ENCODE measurements around the gene DSE.

Gene DSE

GRCh38 chr6:116447052-116447451 lies 76.3 kb downstream of the DSE start:
- Histone ChIP-seq H3K4me3 (ENCODE audit: low read depth, low read length) (no peak overlapping the region), H3K9me3 (ENCODE audit: control insufficient read depth, insufficient read depth, low read depth, low read length) (no peaks in the 10 kb centered on the region), H3K36me3 (ENCODE audit: control insufficient read depth, insufficient read depth, low read length) (no peaks in the 10 kb centered on the region), H3K9ac (ENCODE audit: low read length) (no peak overlapping the region), H3K4me1 (ENCODE audit: control insufficient read depth, insufficient read depth, low read length) (no peaks in the 10 kb centered on the region), H3K27me3 (ENCODE audit: control insufficient read depth, insufficient read depth, low read length) (no peaks in the 10 kb centered on the region), H3K27ac (ENCODE audit: low read depth, low read length) (no peak overlapping the region)

DNA sequence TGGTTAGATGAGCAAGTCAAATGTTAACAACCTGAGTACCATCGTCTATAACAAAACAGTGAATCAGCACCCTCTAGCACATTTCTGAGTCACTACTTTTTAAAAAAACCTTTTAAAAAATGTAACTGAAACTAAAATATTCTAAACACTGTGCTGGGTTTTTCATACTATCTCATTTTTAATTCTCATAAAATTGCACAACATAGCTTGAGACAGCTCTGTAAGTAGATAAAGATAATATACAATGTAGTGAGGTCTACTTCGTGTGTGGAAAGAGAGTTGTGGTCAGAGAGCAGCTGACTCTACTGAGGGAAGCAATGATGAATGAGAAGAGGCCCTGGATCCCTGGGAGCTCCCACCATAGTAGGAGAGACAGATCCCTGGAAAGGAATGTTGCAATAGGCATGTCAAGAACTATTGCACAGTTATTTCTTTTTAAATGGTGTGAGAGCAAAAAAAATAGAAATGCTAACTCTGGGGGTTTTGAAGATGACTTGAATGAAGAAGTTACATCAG lies 76.8 kb downstream of the DSE start:
- Histone ChIP-seq H3K4me1 (ENCODE audit: control insufficient read depth, insufficient read depth, low read length) (no peaks in the 10 kb centered on the region), H3K27ac (ENCODE audit: low read depth, low read length) (no peak overlapping the region), H3K4me3 (ENCODE audit: low read depth, low read length) (no peak overlapping the region), H3K9ac (ENCODE audit: low read length) (no peak overlapping the region), H3K36me3 (ENCODE audit: control insufficient read depth, insufficient read depth, low read length) (no peaks in the 10 kb centered on the region), H3K9me3 (ENCODE audit: control insufficient read depth, insufficient read depth, low read depth, low read length) (no peaks in the 10 kb centered on the region), H3K27me3 (ENCODE audit: control insufficient read depth, insufficient read depth, low read length) (no peaks in the 10 kb centered on the region)

- Histone ChIP-seq H3K27me3 (ENCODE audit: control insufficient read depth, insufficient read depth, low read length) (no peaks in the 10 kb centered on the region), H3K27ac (ENCODE audit: low read depth, low read length) (no peak overlapping the region), H3K36me3 (ENCODE audit: control insufficient read depth, insufficient read depth, low read length) (no peaks in the 10 kb centered on the region), H3K9me3 (ENCODE audit: control insufficient read depth, insufficient read depth, low read depth, low read length) (no peaks in the 10 kb centered on the region), H3K4me3 (ENCODE audit: low read depth, low read length) (no peak overlapping the region), H3K9ac (ENCODE audit: low read length) (no peak overlapping the region), H3K4me1 (ENCODE audit: control insufficient read depth, insufficient read depth, low read length) (no peaks in the 10 kb centered on the region)
Measured at GRCh38 chr6:116449565-116449964, 78.8 kb downstream of the DSE start.

- Histone ChIP-seq H3K4me1 (ENCODE audit: control insufficient read depth, insufficient read depth, low read length) (no peaks in the 10 kb centered on the region), H3K27ac (ENCODE audit: low read depth, low read length) (no peak overlapping the region), H3K9ac (ENCODE audit: low read length) (no peak overlapping the region), H3K4me3 (ENCODE audit: low read depth, low read length) (no peak overlapping the region), H3K9me3 (ENCODE audit: control insufficient read depth, insufficient read depth, low read depth, low read length) (no peaks in the 10 kb centered on the region), H3K27me3 (ENCODE audit: control insufficient read depth, insufficient read depth, low read length) (no peaks in the 10 kb centered on the region), H3K36me3 (ENCODE audit: control insufficient read depth, insufficient read depth, low read length) (no peaks in the 10 kb centered on the region)
Measured at GRCh38 chr6:116450185-116450710, 79.5 kb downstream of the DSE start.

- no peak overlapping the region for H3K27ac ChIP-seq (ENCODE audit: low read depth, low read length)
- no peaks in the 10 kb centered on the region for H3K27me3 ChIP-seq (ENCODE audit: control insufficient read depth, insufficient read depth, low read length)
- H3K36me3 ChIP-seq (ENCODE audit: control insufficient read depth, insufficient read depth, low read length), result no peaks in the 10 kb centered on the region
- H3K4me3 ChIP-seq (ENCODE audit: low read depth, low read length), result no peak overlapping the region
- H3K9me3 ChIP-seq (ENCODE audit: control insufficient read depth, insufficient read depth, low read depth, low read length), result no peaks in the 10 kb centered on the region
- no peaks in the 10 kb centered on the region for H3K4me1 ChIP-seq (ENCODE audit: control insufficient read depth, insufficient read depth, low read length)
- no peak overlapping the region for H3K9ac ChIP-seq (ENCODE audit: low read length)
Measured at GRCh38 chr6:116450769-116451740, 80.3 kb downstream of the DSE start.

DNA sequence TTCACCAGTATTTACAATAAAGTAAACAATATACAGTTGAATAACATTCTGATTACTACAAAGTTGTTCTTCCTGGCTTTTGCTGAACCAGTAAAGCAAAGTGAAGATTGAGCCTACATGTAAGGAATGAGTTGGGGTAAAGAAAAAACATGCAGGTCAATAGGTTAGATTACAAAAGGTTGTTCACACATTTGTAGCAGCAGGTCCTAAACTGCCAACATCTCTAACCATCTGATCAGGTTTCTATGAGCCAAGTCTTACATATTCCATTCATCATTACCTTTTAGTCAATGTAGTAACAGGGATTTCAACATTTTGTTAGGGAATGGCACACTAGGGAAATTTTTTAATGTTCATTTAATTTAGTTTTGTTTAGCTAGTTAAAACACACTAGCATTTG lies 81.2 kb downstream of the DSE start:
- Histone ChIP-seq H3K36me3 (ENCODE audit: control insufficient read depth, insufficient read depth, low read length) (no peaks in the 10 kb centered on the region), H3K4me3 (ENCODE audit: low read depth, low read length) (no peak overlapping the region), H3K9ac (ENCODE audit: low read length) (no peak overlapping the region), H3K9me3 (ENCODE audit: control insufficient read depth, insufficient read depth, low read depth, low read length) (no peaks in the 10 kb centered on the region), H3K27ac (ENCODE audit: low read depth, low read length) (no peak overlapping the region), H3K4me1 (ENCODE audit: control insufficient read depth, insufficient read depth, low read length) (no peaks in the 10 kb centered on the region), H3K27me3 (ENCODE audit: control insufficient read depth, insufficient read depth, low read length) (no peaks in the 10 kb centered on the region)

- Histone ChIP-seq H3K4me1 (ENCODE audit: control insufficient read depth, insufficient read depth, low read length) (no peaks in the 10 kb centered on the region), H3K27me3 (ENCODE audit: control insufficient read depth, insufficient read depth, low read length) (no peaks in the 10 kb centered on the region), H3K9me3 (ENCODE audit: control insufficient read depth, insufficient read depth, low read depth, low read length) (no peaks in the 10 kb centered on the region)
Measured at GRCh38 chr6:116452531-116452930, 81.8 kb downstream of the DSE start.

DNA sequence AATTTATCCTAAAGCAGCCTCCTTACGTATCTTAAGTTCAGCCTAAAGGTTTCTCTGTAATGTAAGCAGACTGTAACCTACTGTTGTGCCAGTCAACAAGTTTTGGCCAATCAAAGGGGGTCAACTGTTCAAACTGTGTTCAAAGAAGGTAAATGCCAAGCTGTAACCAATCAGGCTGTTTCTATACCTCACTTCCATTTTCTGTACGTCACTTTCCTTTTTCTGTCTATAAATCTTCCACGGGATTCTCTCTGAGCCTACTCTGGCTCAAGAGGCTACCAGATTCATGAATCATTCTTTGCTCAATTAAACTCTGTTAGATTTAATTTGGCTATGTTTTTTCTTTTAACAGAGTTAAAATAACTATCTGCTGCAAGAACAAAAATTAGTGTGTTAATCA lies 85.4 kb downstream of the DSE start:
- Histone ChIP-seq H3K9me3 (ENCODE audit: control insufficient read depth, insufficient read depth, low read depth, low read length) (no peaks in the 10 kb centered on the region), H3K36me3 (ENCODE audit: control insufficient read depth, insufficient read depth, low read length) (no peaks in the 10 kb centered on the region), H3K9ac (ENCODE audit: low read length) (no peak overlapping the region), H3K27ac (ENCODE audit: low read depth, low read length) (no peak overlapping the region), H3K4me1 (ENCODE audit: control insufficient read depth, insufficient read depth, low read length) (no peaks in the 10 kb centered on the region), H3K27me3 (ENCODE audit: control insufficient read depth, insufficient read depth, low read length) (peaks cover 26% of the 10 kb centered on the region), H3K4me3 (ENCODE audit: low read depth, low read length) (no peak overlapping the region)

More at GRCh38 chr6:116452531-116452930, 81.8 kb downstream of the DSE start:
- Histone ChIP-seq H3K36me3 (ENCODE audit: control insufficient read depth, insufficient read depth, low read length) (no peaks in the 10 kb centered on the region), H3K27ac (ENCODE audit: low read depth, low read length) (no peak overlapping the region), H3K9ac (ENCODE audit: low read length) (no peak overlapping the region), H3K4me3 (ENCODE audit: low read depth, low read length) (no peak overlapping the region)

DNA sequence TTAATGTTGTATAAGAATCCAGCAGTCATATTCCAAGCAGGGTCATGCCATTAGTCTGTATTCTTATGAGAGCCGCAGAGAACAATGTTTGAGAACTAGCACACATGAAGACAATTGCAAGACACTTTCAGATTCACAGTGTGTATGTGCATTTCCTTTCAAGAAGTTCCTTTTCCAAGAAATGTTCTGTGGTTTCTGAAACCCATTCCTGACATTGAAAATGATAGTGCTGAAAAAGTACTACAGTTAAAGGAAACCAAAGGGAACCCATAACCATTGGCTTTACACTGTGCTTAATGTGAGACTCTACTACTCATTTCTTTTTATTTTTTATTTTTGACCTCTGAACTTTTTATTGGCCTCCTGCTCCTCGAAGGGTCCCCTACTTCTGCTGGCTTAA lies 86.2 kb downstream of the DSE start:
- Histone ChIP-seq H3K4me3 (ENCODE audit: low read depth, low read length) (no peak overlapping the region), H3K9me3 (ENCODE audit: control insufficient read depth, insufficient read depth, low read depth, low read length) (no peaks in the 10 kb centered on the region), H3K36me3 (ENCODE audit: control insufficient read depth, insufficient read depth, low read length) (no peaks in the 10 kb centered on the region), H3K9ac (ENCODE audit: low read length) (no peak overlapping the region), H3K27ac (ENCODE audit: low read depth, low read length) (no peak overlapping the region), H3K4me1 (ENCODE audit: control insufficient read depth, insufficient read depth, low read length) (0 out of 2 replicates have a peak, but pooled peaks cover 2% of the 10 kb centered on the region), H3K27me3 (ENCODE audit: control insufficient read depth, insufficient read depth, low read length) (peaks cover 34% of the 10 kb centered on the region)

- peaks cover 7% of the 10 kb centered on the region; the same call in 1 of the 2 replicates for H3K4me1 ChIP-seq (ENCODE audit: control insufficient read depth, insufficient read depth, low read length)
- H3K9me3 ChIP-seq (ENCODE audit: control insufficient read depth, insufficient read depth, low read depth, low read length), result no peaks in the 10 kb centered on the region
- H3K27me3 ChIP-seq (ENCODE audit: control insufficient read depth, insufficient read depth, low read length), result peaks cover 48% of the 10 kb centered on the region
- no peak overlapping the region for H3K4me3 ChIP-seq (ENCODE audit: low read depth, low read length)
- no peak overlapping the region for H3K9ac ChIP-seq (ENCODE audit: low read length)
- H3K27ac ChIP-seq (ENCODE audit: low read depth, low read length), result no peak overlapping the region
- no peaks in the 10 kb centered on the region for H3K36me3 ChIP-seq (ENCODE audit: control insufficient read depth, insufficient read depth, low read length)
Measured at GRCh38 chr6:116458264-116458663, 87.5 kb downstream of the DSE start.

DNA sequence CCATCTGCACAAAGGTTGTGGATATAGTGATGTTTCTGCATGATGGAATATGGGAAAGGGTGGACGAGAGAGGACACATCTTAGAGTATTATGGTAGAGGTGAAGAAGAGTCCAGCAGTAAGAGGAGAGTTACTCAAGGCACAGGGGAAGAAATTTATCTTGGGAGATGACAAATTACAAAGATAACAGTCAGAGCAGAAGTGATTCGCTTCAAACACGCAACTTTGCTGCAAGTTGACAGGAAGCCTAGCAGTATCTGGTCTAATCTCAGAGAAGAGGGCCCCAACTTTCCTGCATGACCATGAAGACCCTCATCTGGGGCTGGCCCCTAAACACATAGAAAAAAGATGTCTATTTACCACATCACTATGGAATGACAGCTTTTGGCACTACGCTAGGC lies 89.2 kb downstream of the DSE start:
- Histone ChIP-seq H3K36me3 (ENCODE audit: control insufficient read depth, insufficient read depth, low read length) (no peaks in the 10 kb centered on the region), H3K4me1 (ENCODE audit: control insufficient read depth, insufficient read depth, low read length) (peaks cover 12% of the 10 kb centered on the region), H3K9me3 (ENCODE audit: control insufficient read depth, insufficient read depth, low read depth, low read length) (no peaks in the 10 kb centered on the region), H3K9ac (ENCODE audit: low read length) (no peak overlapping the region), H3K27me3 (ENCODE audit: control insufficient read depth, insufficient read depth, low read length) (peaks cover 62% of the 10 kb centered on the region), H3K27ac (ENCODE audit: low read depth, low read length) (no peak overlapping the region), H3K4me3 (ENCODE audit: low read depth, low read length) (no peak overlapping the region)
